ENCODE results near the gene RSPH4A. TPM values are rescaled to one million over a fixed set of nuclear protein-coding genes. Genes with fewer than 3 reads are reported as not detected.
"Not testable (repeated sequence)": the region's sequence is repeated elsewhere in the genome, so short reads cannot be mapped to it uniquely, and the experiment has no call there.

The RSPH4A gene
- total RNA-seq, 1 donor from 2014 or later, result 0.38 TPM

- H3K27ac Mint-ChIP-seq (ENCODE audit: unreplicated experiment), result no peak overlapping the region
- no peaks in the 10 kb centered on the region for H3K9me3 Mint-ChIP-seq (ENCODE audit: unreplicated experiment)
- no peak for TF ChIP-seq CTCF (IDR thresholded peaks at IDR 0.05)
- DNase-seq (ENCODE audit: extremely low spot score, unreplicated experiment), result no peak
- no peaks in the 10 kb centered on the region for H3K27me3 Mint-ChIP-seq (ENCODE audit: unreplicated experiment)
- H3K4me3 Mint-ChIP-seq (ENCODE audit: unreplicated experiment), result no peak overlapping the region
- H3K36me3 Mint-ChIP-seq (ENCODE audit: unreplicated experiment), result peaks cover 38% of the 10 kb centered on the region
- no peaks in the 10 kb centered on the region for H3K4me1 Mint-ChIP-seq (ENCODE audit: unreplicated experiment)
Measured at GRCh38 chr6:116596815-116597214, 19.5 kb upstream of the RSPH4A start.

- H3K9me3 Mint-ChIP-seq (ENCODE audit: unreplicated experiment); H3K4me1 Mint-ChIP-seq (ENCODE audit: unreplicated experiment); H3K27me3 Mint-ChIP-seq (ENCODE audit: unreplicated experiment); H3K36me3 Mint-ChIP-seq (ENCODE audit: unreplicated experiment); H3K4me3 Mint-ChIP-seq (ENCODE audit: unreplicated experiment); H3K27ac Mint-ChIP-seq (ENCODE audit: unreplicated experiment); DNase-seq (ENCODE audit: extremely low spot score, unreplicated experiment): not testable (repeated sequence)
Measured at GRCh38 chr6:116603916-116604315, 12.4 kb upstream of the RSPH4A start.

GRCh38 chr6:116604868-116605267 is 11.4 kb upstream of the RSPH4A start:
- not testable (repeated sequence) for H3K4me1 Mint-ChIP-seq (ENCODE audit: unreplicated experiment); H3K36me3 Mint-ChIP-seq (ENCODE audit: unreplicated experiment); H3K27me3 Mint-ChIP-seq (ENCODE audit: unreplicated experiment); DNase-seq (ENCODE audit: extremely low spot score, unreplicated experiment); H3K9me3 Mint-ChIP-seq (ENCODE audit: unreplicated experiment); H3K4me3 Mint-ChIP-seq (ENCODE audit: unreplicated experiment); H3K27ac Mint-ChIP-seq (ENCODE audit: unreplicated experiment)

GRCh38 chr6:116605935-116606334 is 10.3 kb upstream of the RSPH4A start:
- TF ChIP-seq CTCF (IDR thresholded peaks at IDR 0.05), result no peak
- no peak for DNase-seq (ENCODE audit: extremely low spot score, unreplicated experiment)

GRCh38 chr6:116611056-116611455 is 5.2 kb upstream of the RSPH4A start:
- DNase-seq (ENCODE audit: extremely low spot score, unreplicated experiment), result no peak
- Mint-ChIP-seq H3K27me3 (ENCODE audit: unreplicated experiment) (peaks cover 34% of the 10 kb centered on the region), H3K4me3 (ENCODE audit: unreplicated experiment) (no peak overlapping the region), H3K27ac (ENCODE audit: unreplicated experiment) (no peak overlapping the region), H3K9me3 (ENCODE audit: unreplicated experiment) (peaks cover 3% of the 10 kb centered on the region), H3K4me1 (ENCODE audit: unreplicated experiment) (peaks cover 2% of the 10 kb centered on the region), H3K36me3 (ENCODE audit: unreplicated experiment) (no peaks in the 10 kb centered on the region)
- TF ChIP-seq CTCF (IDR thresholded peaks at IDR 0.05), result no peak

More at GRCh38 chr6:116605935-116606334, 10.3 kb upstream of the RSPH4A start:
- Mint-ChIP-seq H3K9me3 (ENCODE audit: unreplicated experiment) (peaks cover 9% of the 10 kb centered on the region), H3K4me3 (ENCODE audit: unreplicated experiment) (no peak overlapping the region), H3K27me3 (ENCODE audit: unreplicated experiment) (peaks cover 14% of the 10 kb centered on the region), H3K4me1 (ENCODE audit: unreplicated experiment) (no peaks in the 10 kb centered on the region), H3K27ac (ENCODE audit: unreplicated experiment) (no peak overlapping the region), H3K36me3 (ENCODE audit: unreplicated experiment) (no peaks in the 10 kb centered on the region)

- H3K4me3 Mint-ChIP-seq (ENCODE audit: unreplicated experiment), result peak overlapping the region; percentile 100
- no peak for DNase-seq (ENCODE audit: extremely low spot score, unreplicated experiment)
- peaks cover 13% of the 10 kb centered on the region for H3K4me1 Mint-ChIP-seq (ENCODE audit: unreplicated experiment)
- no peak for TF ChIP-seq CTCF (IDR thresholded peaks at IDR 0.05)
- H3K9me3 Mint-ChIP-seq (ENCODE audit: unreplicated experiment), result peaks cover 3% of the 10 kb centered on the region
- H3K36me3 Mint-ChIP-seq (ENCODE audit: unreplicated experiment), result no peaks in the 10 kb centered on the region
- peak overlapping the region; percentile 56 for H3K27ac Mint-ChIP-seq (ENCODE audit: unreplicated experiment)
- peaks cover 44% of the 10 kb centered on the region for H3K27me3 Mint-ChIP-seq (ENCODE audit: unreplicated experiment)
Measured at GRCh38 chr6:116616737-116617053, 416 bp downstream of the RSPH4A start.

Measured in osteocyte (in vitro differentiated cells).